ENCODE results near the gene CACNA1I.
A peak's percentile ranks its signal among the peaks of the same experiment; 100 is the strongest.

CACNA1I gene

GRCh38 chr22:39618996-39619530 is 48.5 kb downstream of the CACNA1I start:
- FAIRE-seq: no peak
- no peak for DNase-seq (ENCODE audit: insufficient read length, low spot score)
- TF ChIP-seq CTCF (IDR thresholded peaks at IDR 0.05; ENCODE audit: insufficient read depth, missing control alignments): no peak

DNA sequence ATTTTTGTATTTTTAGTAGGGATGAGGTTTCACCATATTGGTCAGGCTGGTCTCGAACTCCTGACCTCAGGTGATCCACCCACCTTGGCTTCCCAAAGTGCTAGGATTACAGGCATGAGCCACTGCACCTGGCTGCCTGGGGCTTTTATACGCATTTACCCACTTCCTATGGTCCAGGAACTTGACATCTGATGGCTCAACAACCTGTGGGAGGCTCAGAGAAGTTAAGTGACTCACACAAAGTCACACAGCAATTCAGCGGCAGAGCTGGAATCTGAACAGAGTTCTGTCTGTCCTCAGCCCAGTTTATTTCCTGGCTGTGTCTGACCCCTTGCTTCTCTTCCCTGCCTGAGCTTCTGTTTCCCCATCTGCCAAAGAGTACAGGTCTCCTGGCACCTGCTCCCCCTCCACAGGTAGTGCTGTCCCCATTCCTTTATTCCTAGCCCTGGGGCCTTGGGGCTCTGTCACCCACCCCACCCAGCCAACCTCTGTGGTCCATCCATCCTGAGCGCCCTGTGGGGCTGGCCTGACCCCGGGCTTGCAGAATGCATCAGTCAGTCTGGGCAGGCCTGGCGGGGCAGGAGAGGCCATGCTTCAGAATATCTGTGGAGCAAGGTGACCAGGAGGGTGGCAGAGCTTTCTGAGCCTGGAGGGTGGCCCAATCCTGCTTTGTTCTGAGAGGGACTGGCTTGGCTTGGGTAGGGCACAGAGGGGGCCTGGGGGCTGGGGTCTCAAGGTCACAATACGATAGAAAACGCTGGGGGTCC is 50.6 kb downstream of the CACNA1I start:
- FAIRE-seq: no peak
- no peak for DNase-seq (ENCODE audit: insufficient read length, low spot score)
- no peak for TF ChIP-seq CTCF (IDR thresholded peaks at IDR 0.05; ENCODE audit: insufficient read depth, missing control alignments)

GRCh38 chr22:39621826-39622225 is 51.3 kb downstream of the CACNA1I start:
- no peak for FAIRE-seq
- no peak for DNase-seq (ENCODE audit: insufficient read length, low spot score)
- no peak for TF ChIP-seq CTCF (IDR thresholded peaks at IDR 0.05; ENCODE audit: insufficient read depth, missing control alignments)

DNA sequence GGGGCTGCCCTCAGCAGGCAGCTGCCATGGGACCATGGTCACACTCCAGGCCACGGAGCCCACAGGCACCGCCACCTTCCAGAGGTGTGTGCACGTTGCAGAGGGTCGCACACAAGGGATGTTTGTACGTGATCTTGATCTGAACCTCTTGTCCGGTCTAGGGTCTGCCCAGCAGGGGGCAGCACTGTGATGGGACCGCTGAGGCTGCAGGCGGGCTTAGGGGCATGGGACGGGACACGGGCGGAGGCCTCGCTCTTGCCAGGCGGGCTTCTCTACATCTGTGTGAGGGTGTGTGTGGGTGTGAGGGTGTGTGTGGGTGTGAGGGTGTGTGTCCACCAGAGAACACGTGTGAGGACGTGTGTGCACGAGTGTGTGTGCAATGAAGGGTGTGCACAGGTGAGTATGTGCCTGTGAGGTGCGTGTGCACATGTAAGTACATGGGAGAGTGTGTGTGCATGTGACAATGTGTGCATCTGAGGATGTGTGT is 52.4 kb downstream of the CACNA1I start:
- FAIRE-seq (no peak), DNase-seq (ENCODE audit: insufficient read length, low spot score) (no peak)
- peak; percentile 43 for TF ChIP-seq CTCF (IDR thresholded peaks at IDR 0.05; ENCODE audit: insufficient read depth, missing control alignments)

DNA sequence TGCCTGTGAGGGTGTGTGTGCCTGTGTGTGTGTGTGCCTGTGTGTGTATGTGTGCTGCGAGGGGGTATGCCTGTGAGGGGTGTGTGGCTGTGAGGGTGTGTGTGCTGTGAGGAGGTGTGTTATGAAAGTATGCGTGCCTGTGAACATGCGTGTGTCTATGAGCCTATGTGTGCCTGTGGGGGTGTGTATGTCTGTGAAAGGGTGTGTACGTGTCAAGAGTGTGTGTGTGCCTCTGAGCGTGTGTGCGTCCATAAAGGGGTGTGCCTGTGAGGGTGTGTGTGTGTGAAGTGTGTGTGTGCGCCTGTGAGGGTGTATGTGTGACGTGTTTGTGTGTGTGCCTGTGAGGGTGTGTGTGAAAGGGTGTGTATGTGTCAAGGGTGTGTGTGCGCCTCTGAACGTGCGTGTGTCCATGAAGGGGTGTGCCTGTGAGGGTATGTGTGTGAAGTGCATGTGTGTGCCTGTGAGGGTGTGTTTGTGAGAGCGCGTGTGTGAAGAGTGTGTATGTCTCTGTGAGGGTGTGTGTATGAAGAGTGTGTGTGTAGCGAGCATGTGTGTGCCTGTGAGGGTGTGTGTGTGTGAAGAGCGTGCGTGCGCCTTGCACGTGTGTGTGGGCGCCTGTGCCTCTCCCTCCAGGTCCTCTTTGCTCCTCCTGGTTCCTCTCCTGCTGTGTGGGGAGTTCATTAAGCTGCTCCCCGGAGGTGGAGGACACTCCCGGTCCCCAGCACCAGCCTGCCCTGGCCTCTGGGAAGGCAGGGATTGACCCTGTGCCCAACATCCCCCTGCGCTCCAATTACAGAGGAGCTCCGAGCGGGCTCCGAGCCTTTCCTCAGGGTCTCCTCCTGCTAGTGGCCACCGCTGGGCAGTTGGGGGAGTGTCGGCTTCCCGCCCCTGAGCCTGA is 53.3 kb downstream of the CACNA1I start:
- FAIRE-seq: no peak
- TF ChIP-seq CTCF (IDR thresholded peaks at IDR 0.05; ENCODE audit: insufficient read depth, missing control alignments): no peak
- DNase-seq (ENCODE audit: insufficient read length, low spot score): no peak

DNA sequence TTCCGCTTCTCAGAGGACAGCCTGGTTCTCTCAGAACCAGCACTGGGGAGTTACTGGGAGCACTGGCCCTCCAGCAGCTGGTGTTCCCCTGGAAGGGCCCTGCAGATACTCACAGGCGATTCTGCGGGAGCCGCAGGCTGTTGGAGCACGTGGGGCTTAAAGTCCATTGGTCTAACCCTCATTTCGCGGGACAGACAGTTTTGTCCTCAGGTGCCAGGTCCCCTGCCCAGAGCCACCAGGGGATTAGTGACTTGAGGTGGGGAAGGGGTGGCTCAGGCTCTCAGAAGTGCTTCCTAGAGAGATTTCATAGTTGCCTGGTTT is 53.9 kb downstream of the CACNA1I start:
- TF ChIP-seq CTCF (IDR thresholded peaks at IDR 0.05; ENCODE audit: insufficient read depth, missing control alignments): no peak
- no peak for FAIRE-seq
- DNase-seq (ENCODE audit: insufficient read length, low spot score): no peak

Measured in D721Med (cell line).